LNCaP clone FGC (cell line): ENCODE results near the gene TBPL2.

ENCODE experiments used
- DNase-seq: peaks from one replicate; pipeline ENCODE4 v3.0.0-alpha.2; 2011; ENCODE audit warnings: low read depth
- H3K4me3 ChIP-seq: 2 replicates; pipeline ENCODE4 v1.5.1; 2011; ENCODE audit warnings: mild to moderate bottlenecking, low read depth, low read length, control low read depth
- CTCF ChIP-seq: IDR thresholded peaks from 2 replicates; pipeline ENCODE4 v1.5.1; 2012; ENCODE audit warnings: mild to moderate bottlenecking; ENCODE audit not compliant: control insufficient read depth, insufficient read depth; ENCODE audit errors: extremely low read depth

Gene TBPL2

GRCh38 chr14:55450987-55451386 lies 10.6 kb upstream of the TBPL2 start:
- H3K4me3 ChIP-seq: no peak overlapping the region
- TF ChIP-seq CTCF: no peak
- DNase-seq: no peak

- DNase-seq: no peak
- no peak for TF ChIP-seq CTCF
- no peak overlapping the region for H3K4me3 ChIP-seq
Measured at GRCh38 chr14:55450539-55450938, 10.1 kb upstream of the TBPL2 start.

GRCh38 chr14:55450124-55450523 lies 9.7 kb upstream of the TBPL2 start:
- no peak for TF ChIP-seq CTCF
- DNase-seq: no peak
- no peak overlapping the region for H3K4me3 ChIP-seq

- DNase-seq: no peak
- no peak for TF ChIP-seq CTCF
- H3K4me3 ChIP-seq: no peak overlapping the region
Measured at GRCh38 chr14:55449116-55449515, 8.7 kb upstream of the TBPL2 start.

GRCh38 chr14:55448141-55448614 lies 7.8 kb upstream of the TBPL2 start:
- peak; percentile 54 for DNase-seq
- no peak for TF ChIP-seq CTCF
- no peak overlapping the region for H3K4me3 ChIP-seq

- no peak overlapping the region for H3K4me3 ChIP-seq
- TF ChIP-seq CTCF: no peak
- DNase-seq: no peak
Measured at GRCh38 chr14:55446833-55447232, 6.4 kb upstream of the TBPL2 start.

GRCh38 chr14:55446127-55446736 lies 5.8 kb upstream of the TBPL2 start:
- DNase-seq: peak; percentile 41
- no peak overlapping the region for H3K4me3 ChIP-seq
- TF ChIP-seq CTCF: peak; percentile 71
